ENCODE data around the gene TMEM63C.
A peak's percentile ranks its signal among the peaks of the same experiment; 100 is the strongest.

TMEM63C gene

GRCh38 chr14:77148510-77149231 lies 32.9 kb upstream of the TMEM63C start:
- Histone ChIP-seq H3F3A (ENCODE audit: insufficient read depth, low read length) (no peaks in the 10 kb centered on the region), H3K36me3 (ENCODE audit: insufficient read depth, low read length) (no peaks in the 10 kb centered on the region), H3K27me3 (ENCODE audit: insufficient read depth, low read length) (no peaks in the 10 kb centered on the region), H3K4me1 (ENCODE audit: insufficient read depth, low read length, severe bottlenecking) (no peaks in the 10 kb centered on the region), H3K9me2 (ENCODE audit: low read depth, low read length) (no peaks in the 10 kb centered on the region), H3K27ac (ENCODE audit: low read depth, low read length, poor library complexity, severe bottlenecking) (no peak overlapping the region), H3K4me2 (ENCODE audit: low read length) (no peak overlapping the region), H2AFZ (ENCODE audit: low read length) (no peak overlapping the region), H3K4me3 (ENCODE audit: low read depth, low read length, poor library complexity, severe bottlenecking) (no peak overlapping the region), H3K9me3 (ENCODE audit: low read length) (no peaks in the 10 kb centered on the region), H3K79me2 (ENCODE audit: insufficient read depth, low read length) (no peaks in the 10 kb centered on the region), H4K20me1 (ENCODE audit: insufficient read depth, low read length) (no peaks in the 10 kb centered on the region), H3K9ac (ENCODE audit: low read length) (no peak overlapping the region)
- TF ChIP-seq CTCF (IDR thresholded peaks at IDR 0.05; ENCODE audit: low read length): no peak

GRCh38 chr14:77151245-77151644 lies 30.4 kb upstream of the TMEM63C start:
- no peak overlapping the region for H3K4me2 ChIP-seq (ENCODE audit: low read length)
- no peak overlapping the region for H2AFZ ChIP-seq (ENCODE audit: low read length)

GRCh38 chr14:77151918-77152588 lies 29.5 kb upstream of the TMEM63C start:
- TF ChIP-seq EZH2 (IDR thresholded peaks at IDR 0.05; ENCODE audit: borderline replicate concordance, low read length) (no peak), CTCF (IDR thresholded peaks at IDR 0.05; ENCODE audit: low read length) (peak; percentile 12; the same call in 1 of the 2 replicates)
- no peak overlapping the region for H2AFZ ChIP-seq (ENCODE audit: low read length)
- H3K4me3 ChIP-seq (ENCODE audit: low read depth, low read length, poor library complexity, severe bottlenecking): no peak overlapping the region
- H3K79me2 ChIP-seq (ENCODE audit: insufficient read depth, low read length): no peaks in the 10 kb centered on the region
- no peak overlapping the region for H3K27ac ChIP-seq (ENCODE audit: low read depth, low read length, poor library complexity, severe bottlenecking)
- no peaks in the 10 kb centered on the region for H3K9me2 ChIP-seq (ENCODE audit: low read depth, low read length)
- H3K9ac ChIP-seq (ENCODE audit: low read length): no peak overlapping the region
- no peak overlapping the region for H3K4me2 ChIP-seq (ENCODE audit: low read length)
- H3K9me3 ChIP-seq (ENCODE audit: low read length): no peaks in the 10 kb centered on the region
- H3K36me3 ChIP-seq (ENCODE audit: insufficient read depth, low read length): no peaks in the 10 kb centered on the region
- no peaks in the 10 kb centered on the region for H4K20me1 ChIP-seq (ENCODE audit: insufficient read depth, low read length)
- no peaks in the 10 kb centered on the region for H3K4me1 ChIP-seq (ENCODE audit: insufficient read depth, low read length, severe bottlenecking)
- no peaks in the 10 kb centered on the region for H3K27me3 ChIP-seq (ENCODE audit: insufficient read depth, low read length)
- no peaks in the 10 kb centered on the region for H3F3A ChIP-seq (ENCODE audit: insufficient read depth, low read length)

More at GRCh38 chr14:77151245-77151644, 30.4 kb upstream of the TMEM63C start:
- Histone ChIP-seq H3K9ac (ENCODE audit: low read length) (no peak overlapping the region), H3K9me2 (ENCODE audit: low read depth, low read length) (no peaks in the 10 kb centered on the region), H3F3A (ENCODE audit: insufficient read depth, low read length) (no peaks in the 10 kb centered on the region), H3K79me2 (ENCODE audit: insufficient read depth, low read length) (no peaks in the 10 kb centered on the region), H4K20me1 (ENCODE audit: insufficient read depth, low read length) (no peaks in the 10 kb centered on the region), H3K4me1 (ENCODE audit: insufficient read depth, low read length, severe bottlenecking) (no peaks in the 10 kb centered on the region), H3K27me3 (ENCODE audit: insufficient read depth, low read length) (no peaks in the 10 kb centered on the region), H3K4me3 (ENCODE audit: low read depth, low read length, poor library complexity, severe bottlenecking) (no peak overlapping the region), H3K9me3 (ENCODE audit: low read length) (no peaks in the 10 kb centered on the region), H3K27ac (ENCODE audit: low read depth, low read length, poor library complexity, severe bottlenecking) (no peak overlapping the region), H3K36me3 (ENCODE audit: insufficient read depth, low read length) (no peaks in the 10 kb centered on the region)
- TF ChIP-seq EZH2 (IDR thresholded peaks at IDR 0.05; ENCODE audit: borderline replicate concordance, low read length): no peak
- peak; percentile 72 for TF ChIP-seq CTCF (IDR thresholded peaks at IDR 0.05; ENCODE audit: low read length)

Measured in OCI-LY1 (cell line).